NCI-H1417 treated with DMSO at 0.1 percent for 48 hours (cell line): Measurements from ENCODE around the gene SPECC1L.

Experiments used
- DNase-seq: peaks from one replicate; lab custom pipeline; 2025; lab: John Stamatoyannopoulos, UW

SPECC1L gene

DNA sequence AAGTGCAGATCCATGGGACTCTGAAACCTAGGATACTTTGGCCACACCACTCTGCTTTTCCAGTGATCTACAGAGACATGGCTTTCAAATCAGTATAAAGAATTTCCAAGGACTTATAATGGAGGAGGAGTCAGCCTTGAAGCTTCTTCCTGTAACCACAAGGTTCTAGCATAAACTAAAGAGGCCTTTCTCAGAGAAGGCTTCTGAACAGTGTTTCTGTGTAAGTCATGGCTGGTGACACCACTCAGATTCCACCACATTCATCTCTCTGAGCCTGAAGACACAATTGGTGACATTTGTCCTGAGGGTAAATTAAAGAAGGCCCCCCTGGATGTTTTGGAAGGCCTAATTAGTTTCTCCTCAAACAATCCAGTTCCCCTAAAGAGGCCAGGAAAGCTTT lies 127.8 kb downstream of the SPECC1L start:
- no peak for DNase-seq

DNA sequence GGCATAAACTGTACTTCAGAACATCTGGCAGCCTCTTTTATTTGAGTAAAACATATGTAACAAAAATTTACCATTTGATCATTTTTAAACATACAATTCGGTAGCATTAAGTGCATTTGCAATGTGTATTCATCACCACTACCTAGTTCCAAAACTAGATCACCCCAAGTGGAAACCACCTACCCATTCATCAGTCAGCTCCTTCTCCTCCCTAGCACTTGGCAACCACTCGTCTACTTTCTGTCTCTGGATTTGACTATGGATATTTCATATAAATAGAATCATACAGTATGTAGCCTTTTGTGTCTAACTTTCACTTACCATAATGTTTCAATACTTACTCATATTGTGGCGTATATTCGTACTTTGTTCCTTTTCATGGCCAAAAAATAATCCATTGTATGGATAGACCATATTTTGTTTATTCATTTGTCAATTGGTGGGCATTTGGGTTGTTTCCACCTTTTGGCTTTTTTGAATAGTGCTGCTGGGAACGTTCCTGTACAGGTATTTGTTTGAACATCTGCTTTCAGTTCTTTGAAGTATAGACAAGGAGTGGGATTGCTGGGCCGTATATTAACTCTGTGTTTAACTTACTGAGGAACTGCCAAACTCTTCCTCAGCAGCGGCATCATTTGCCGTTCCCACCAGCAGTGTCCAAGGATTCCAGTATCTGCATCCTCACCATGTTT lies 129.5 kb downstream of the SPECC1L start:
- DNase-seq = no peak

DNA sequence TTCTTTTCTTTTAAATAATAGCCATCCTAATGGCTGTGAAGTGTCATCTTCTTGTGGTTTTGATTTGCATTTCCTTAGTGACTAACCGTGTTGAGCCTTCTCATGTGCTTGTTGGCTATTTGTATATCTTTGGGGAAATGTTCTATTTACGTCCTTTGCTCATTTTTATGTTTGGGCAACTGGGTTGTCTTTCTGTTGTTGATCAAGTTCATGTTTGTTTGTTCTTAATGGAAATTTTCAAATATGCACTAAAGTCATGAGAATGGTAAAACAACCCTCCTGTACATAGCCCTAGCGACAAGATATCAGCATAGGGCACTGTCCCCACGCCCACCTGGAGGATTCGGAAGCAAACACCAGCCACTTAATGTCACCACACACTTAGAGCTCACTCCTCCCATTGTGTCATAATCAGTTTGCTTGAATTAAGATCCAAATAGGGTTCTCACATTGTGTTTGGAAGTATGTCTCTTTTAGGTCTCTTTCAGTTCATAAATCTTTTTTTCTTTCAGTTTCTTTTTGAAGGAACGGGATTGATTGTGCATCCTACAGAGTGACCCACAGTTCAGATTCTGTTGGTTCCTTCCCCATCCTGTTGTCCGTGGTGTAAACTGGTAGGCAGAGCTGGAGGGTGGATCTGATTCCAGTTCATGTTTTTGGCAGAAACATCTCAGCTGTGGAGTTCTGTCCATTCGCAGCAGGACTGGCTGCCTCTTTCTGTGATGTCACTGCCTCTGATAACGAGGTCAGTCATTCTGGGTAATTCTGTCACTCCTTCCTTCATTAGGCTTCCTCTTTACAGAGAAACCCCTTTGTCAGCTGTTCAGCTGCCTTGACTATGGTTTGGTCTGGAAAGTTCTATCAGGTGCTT lies 130.3 kb downstream of the SPECC1L start:
- no peak for DNase-seq

DNA sequence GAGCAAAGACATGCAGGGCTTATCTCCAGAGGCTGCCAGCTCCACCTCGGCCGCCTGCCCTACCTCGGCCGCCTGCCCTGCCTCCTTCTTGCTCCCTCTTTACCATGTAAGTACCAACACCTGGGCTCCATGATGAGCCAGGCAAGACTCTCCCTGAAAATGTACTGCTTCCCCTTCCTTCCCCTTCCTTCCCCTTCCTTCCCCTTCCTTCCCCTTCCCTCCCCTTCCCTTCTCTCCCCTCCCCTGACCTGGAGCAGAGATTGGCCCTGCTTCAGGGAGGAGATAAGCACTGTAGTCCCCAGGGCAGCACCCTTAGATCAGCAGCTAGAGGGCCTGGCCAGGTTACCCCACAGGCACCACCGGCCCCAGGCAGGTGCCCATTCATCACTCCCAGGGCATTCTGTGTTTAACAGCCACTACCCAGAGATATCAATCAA lies 131.3 kb downstream of the SPECC1L start:
- DNase-seq = no peak

DNA sequence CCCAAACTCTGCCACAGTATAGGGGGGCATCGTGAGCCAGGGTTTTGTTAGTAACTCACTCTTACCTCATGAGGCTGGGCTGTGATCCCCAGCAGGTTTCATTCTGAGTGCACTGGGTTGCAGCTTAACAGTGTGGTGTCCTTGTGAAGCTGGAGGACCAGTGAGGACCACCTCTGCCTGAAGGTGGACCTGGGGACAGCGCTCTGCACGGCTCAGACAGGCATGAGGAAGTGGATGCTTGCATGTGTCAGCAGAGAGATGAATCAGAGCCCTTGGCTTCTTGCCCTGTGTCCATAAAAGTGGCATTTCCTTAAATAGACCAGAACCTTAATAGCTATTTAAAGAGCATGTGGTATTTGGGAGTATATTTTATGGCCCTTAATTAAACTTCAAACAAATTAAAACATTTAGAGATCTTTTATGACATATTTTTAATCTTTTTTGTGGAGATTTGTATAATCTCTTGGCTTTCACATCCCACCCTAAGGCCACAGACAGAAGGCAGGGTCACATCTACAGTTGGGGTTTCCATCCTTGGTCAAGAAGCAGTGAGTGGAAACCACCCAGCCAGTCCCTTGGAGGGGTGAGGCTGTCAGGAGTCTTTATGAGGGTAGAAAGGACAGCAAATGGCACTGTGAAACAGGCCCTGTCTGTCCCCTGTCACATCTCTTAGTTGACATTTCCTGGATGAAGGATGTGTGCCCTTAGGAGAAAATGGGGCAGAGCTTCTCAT lies 132.0 kb downstream of the SPECC1L start:
- no peak for DNase-seq

DNA sequence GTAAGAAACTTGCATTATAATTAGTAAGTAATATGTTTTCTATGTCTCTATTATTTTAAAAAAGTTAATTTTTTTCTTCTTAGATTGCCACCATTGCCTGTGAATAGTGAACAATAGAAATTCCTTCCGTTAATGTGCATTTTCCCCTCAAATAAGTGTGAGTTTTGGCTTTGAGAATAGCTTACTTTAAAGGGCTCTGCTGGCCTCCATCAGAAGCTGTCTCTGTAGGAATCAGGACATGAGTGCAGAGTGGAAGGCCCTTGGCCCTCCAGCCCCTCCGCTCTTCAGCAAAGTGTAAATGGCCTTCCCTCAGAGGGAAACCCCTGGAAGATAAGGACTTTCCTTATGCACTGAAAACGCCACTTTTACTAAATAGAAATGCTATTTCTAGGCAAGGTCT lies 132.7 kb downstream of the SPECC1L start:
- no peak for DNase-seq

DNA sequence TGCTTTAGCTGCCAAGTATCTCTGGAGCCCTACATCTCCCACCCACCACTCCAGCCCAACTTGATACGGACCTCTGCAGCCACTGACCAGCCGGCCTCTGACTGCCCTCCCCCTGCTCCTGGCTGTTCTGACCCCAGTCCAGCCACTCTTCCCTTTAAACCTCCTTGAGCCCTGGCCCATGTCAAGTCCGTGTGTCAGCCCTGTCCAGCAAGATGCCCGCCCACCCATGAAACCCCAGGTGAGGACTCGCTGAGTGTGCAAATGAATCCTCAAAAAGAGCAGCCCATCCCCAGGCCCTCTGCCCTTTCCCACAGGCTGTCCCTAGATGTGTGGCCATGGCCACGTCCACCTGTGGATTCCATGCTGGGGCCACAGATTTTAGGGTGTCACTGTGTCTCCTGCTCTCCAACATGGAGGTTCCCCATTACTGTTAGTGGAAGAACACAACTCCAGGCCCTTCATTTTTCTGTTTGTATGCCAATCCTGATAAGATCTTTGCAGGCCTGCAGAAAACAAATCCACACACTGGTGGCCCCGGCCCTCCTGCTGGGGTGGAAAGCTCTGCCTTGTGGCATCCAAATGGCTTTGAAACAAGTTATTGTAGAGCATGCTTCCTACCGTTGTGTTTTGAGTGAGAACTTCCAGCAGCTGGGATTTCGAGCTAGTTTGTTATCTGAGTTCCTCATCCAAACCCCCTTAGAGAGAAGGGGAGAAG lies 134.1 kb downstream of the SPECC1L start:
- no peak for DNase-seq

DNA sequence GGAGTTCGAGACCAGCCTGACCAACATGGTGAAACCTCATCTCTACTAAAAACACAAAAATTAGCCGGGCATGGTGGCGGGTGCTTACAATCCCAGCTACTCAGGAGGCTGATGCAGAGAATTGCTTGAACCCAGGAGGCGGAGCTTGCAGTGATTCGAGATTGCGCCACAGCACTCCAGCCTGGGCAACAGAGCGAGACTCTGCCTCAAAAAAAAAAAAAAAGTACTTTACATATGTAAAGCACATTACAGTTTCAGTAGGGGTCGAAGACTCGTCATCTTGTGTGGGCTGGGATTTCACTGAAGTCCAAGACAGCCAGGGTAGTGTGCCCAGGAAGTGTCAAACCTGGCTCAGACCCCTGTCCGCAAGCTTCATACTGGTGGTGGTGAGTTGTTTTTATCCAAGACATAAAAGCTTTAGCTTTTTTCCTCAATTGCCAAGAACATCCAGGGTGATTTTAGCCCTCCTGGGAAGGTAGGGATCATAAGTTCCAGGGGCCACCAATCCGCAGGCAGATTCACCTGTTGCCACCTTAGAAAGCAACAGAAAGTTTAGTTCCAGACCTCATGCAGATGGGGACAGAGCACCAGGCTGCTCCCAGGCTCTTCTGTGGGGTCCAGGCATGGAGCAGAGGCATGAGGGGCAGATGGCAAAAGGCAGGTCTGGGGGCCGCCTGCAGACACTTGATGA lies 135.1 kb downstream of the SPECC1L start:
- DNase-seq = no peak

DNA sequence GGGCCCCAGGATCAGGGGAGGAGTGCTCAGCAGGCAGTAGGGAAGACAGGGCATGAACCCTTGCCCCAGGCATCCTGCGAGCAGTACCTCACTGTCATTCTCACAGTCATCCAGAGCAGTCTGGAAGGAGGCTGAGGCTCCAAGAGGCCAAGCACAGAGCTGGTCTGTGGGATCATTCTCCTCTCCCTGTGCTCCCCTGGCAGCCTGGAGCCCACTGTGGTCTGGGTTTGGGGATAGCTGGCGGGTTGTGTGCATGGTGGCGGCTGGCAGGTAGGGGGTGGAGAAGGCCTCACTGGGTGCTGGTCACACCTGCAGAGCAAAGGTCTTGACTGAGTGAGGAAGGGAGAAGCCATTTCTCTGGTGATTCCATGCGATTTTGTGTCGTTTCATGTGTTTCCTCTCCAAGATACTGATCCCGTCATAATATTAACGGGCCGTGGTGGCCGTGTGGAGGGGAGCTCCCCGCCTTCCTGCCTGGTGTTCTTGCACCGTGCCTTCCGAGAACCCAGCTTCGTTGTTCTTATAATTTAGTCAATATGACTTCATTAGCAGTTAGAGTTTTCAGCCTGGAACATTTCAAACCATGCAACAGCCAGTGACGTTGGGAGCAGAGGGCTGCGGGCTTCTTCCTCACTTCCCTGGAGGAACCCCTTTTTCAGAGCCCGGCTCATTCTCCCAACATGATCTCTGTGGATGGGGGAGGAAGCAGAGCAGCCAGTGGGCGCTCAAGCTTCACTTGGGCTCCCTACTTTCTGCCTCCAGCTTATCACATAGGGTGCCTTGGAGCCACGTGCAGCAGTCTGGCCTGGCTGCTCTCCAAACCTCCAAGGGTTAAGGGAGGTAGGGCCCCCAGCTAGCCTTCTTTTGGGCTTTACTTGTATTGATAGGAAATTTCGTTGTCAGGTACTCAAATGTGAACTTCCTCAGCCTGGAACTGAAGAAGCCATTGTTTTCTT lies 136.0 kb downstream of the SPECC1L start:
- no peak for DNase-seq

DNA sequence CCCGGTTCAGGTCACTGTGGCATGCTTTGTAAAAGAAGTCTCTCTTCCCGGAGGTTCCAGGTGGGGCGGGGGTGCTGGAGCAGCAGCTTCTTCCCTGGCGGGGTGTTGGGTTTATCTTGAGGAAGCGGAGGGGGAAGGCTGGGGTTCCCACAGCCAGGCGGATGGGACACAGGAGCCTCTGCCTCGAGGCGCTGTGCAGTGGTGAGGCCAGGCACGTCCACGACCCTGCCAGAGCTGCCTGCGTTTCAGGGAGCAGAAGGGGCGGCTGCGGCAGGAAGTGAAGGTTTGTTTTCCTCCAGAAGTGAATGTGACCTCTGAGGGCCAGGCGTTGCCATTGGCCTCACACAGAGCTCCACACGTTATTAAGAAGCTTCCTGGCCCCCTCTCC lies 136.6 kb downstream of the SPECC1L start:
- DNase-seq = no peak

DNA sequence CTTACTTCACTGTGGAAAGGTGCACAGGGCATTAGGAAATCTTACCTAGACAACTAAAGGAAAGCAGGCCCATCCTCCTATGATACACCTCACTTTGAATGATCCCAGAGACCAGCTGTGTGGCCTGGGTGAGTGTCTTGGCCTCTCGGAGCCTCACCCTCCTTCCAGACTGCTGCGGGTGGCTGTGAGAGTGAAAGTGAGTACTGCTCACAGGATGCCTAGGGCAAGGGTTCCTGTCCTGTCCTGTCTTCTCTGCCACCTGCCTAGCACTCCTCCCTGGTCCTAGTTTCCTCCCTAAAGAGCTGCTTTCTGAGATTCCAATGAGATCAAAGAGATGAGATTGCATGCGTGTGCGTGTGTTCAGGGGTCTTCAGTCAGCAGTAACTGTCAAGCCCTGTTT lies 137.3 kb downstream of the SPECC1L start:
- no peak for DNase-seq

DNA sequence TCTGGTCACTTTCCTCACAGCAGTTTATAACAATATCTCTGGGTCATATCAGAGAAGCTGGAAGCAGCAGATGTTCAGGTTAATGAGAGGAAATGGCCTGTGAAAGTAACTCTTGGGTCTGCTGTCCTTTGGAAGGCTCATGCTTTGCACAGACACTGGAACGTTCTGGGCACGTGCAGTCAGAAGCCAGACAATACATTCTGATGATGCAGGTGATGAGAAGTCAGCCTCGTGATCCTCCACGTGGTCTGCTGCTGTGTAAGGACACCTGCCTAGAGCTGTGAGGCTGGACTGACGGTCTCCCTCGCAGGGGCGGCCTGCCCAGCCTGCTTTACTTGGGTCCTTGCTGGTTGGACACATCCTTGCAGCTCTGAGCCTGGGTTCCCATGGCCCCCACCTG lies 138.0 kb downstream of the SPECC1L start:
- no peak for DNase-seq

DNA sequence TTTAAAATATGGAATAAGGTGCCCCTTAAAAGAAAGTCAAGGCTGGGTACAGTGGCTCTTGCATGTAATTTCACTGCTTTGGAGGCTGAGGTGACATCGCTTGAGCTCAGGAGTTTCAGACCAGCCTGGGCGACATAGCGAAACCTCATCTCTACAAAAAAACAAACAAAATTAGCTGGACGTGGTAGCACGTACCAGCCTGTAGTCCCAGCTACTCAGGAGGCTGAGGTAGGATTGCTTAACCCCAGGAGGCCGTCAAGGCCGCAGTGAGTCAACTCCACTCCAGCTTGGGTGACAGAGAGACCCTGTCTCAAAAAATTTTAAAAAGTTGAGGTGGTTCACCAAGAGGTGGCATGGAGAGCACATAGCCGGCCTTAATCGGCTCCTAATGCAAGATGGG lies 139.1 kb downstream of the SPECC1L start:
- DNase-seq = no peak

DNA sequence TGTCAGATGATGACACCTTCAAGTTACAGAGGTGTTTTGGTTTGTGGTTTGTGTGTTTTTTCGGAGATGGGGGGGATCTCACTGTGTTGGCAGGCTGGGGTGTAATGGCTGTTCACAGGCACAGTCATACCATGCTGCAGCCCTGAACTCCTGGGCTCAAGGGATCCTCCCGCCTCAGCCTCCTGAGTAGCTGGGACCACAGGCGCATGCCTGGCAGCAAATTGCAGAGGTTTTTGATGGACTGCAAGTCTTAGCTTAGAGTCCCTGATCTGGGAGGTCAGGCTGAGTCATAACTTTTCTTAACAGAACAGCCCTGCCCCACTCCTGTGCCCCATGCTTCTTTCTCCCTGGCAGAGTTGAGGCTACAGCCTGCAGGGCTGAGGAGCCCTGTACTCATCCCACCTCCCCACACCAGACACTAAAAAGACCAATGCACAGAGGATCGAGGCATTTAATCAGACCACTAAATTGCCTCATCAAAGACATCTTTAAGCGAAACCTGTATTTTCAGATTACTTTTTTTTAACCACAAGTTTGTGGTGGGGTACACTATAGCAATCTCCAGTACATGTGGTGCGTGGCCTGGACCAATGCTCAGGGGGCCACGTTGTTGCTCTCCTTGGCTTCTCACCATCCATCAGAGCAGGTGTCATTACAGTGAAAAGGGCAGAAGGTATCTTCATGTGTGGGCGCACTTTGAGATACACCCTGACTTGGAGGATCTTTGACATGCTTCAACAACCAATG lies 139.7 kb downstream of the SPECC1L start:
- DNase-seq = no peak

DNA sequence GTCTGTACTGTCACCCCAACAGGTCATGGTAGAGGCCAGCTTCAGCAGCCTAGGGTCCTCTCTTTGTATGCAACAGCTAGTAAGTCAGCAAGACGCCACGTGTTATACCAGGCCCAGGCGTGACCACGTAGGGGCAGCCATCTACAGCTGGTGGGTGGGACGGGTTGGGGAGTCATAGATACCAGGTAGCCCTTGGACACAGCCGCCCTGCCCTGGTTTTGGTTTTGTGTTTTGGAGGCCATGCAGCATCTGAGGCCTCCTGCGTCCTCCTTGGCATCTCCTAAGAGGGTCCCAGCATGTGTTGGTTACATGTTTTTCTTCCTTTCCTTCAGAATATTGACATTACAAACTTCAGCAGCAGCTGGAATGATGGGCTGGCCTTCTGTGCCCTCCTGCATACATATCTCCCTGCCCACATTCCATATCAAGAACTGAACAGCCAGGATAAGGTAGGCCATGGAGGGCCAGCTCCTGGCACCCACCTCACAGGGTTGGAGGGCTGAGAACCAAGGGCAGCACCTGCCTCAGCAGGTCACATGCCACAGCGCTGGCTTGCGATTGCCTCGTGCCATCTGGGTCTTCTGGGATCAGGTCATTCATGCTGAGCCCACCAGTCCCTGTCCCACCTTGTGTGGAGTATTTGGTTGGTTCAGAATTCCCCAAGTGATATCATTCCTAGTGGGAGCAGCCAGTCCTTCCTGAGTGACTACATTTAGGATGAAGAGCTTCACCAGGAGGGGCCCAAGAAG lies 140.8 kb downstream of the SPECC1L start:
- no peak for DNase-seq

DNA sequence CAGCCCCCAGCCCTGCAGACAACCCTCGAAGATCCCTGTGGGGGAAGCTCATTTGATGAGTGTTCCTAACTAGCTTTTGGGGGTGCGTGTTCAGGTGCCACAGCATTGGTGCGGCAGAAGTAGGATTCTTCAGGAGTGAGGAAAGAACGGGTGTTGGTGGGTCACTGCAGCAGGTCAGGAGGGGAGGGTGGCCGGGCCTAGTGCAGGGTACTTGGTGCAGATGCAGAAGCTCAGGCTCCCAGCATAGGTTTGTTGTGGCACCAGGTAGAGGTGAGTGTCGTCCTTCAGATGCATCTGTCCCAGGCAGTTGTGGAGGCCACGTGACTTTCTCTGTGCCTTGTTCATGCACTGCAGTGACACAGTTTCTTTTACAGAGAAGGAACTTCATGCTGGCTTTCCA lies 141.6 kb downstream of the SPECC1L start:
- no peak for DNase-seq

DNA sequence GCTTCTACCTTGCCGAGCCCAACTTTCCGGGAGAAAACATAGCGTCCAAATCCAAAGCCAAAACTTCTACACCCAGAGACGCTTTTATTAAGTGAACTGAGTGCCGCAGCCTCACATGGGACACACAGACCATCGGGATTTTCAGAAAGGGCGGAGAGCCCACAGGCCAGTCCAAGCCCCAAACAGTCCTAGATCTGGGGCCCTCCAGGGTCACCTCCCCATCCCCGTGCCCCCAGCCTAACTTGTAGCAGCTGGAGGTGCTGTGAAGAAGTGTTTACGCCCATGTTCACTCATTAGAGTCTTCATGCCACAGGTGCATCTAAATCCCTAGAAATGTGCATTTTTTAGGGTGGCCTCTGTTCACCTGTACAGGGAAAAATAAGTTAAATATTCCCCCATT lies 142.6 kb downstream of the SPECC1L start:
- DNase-seq = no peak

DNA sequence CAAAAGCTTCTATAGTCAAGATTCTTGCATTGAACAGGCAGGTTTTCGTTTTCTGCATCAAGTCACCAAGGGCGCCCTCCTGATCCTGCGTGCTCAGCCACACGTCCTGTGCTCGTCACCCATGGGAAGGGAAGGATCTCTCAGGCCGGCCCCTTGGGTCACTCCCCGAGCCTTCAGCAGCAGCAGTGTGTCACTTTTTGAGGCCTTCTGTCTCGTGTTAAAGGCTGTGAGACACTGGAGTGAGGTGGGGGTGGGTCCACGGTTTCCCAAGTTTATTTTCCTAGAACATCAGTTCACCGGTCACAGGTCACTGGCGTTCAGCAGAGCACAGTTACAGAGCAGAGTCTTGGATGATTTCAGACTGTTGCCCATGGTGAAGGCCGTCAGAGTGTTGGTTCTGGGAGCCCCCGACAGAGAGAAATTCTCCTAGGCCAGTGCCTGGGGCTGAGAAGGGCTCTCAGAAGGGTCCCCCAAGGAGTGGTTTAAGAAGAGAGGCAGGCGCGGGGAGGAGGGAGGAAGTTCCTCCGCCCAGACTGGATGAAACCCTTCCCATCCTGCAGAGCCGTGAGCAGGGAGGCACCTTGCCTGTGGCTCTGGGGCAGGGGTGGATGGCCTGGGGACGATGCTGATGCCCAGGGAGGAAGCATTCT lies 143.2 kb downstream of the SPECC1L start:
- DNase-seq = no peak
